SK-N-SH (cell line): ENCODE measurements around the gene HIF3A. TPM values are rescaled to one million over a fixed set of nuclear protein-coding genes. Genes with fewer than 3 reads are reported as not detected.
"Not testable (repeated sequence)": the region's sequence is repeated elsewhere in the genome, so short reads cannot be mapped to it uniquely, and the experiment has no call there.

Experiments used
- CTCF ChIA-PET: fragments of 300-600, 350-600 bp; formaldehyde crosslinking; extraction: SDS; loops from one replicate; lab custom pipeline; 2021; lab: Yijun Ruan, JAX
- POLR2A ChIA-PET: fragments of 350-600 bp; sonication (Branson Sonifier 250); formaldehyde crosslinking; extraction: SDS; loops from one replicate; lab custom pipeline; 2020; ENCODE audit warnings: antibody characterized with exemption, inconsistent platforms; lab: Yijun Ruan, JAX
- DNase-seq: peaks from one replicate; pipeline ENCODE4 v3.0.0; 2012
- H2AFZ ChIP-seq: fragments of 200-600 bp; sonication (generic); 2 replicates; pipeline ENCODE4 v1.8.1; 2016; ENCODE audit warnings: antibody characterized with exemption, mild to moderate bottlenecking, low read depth
- H3F3A ChIP-seq: fragments of 200-600 bp; sonication (generic); replicated peaks from 2 replicates; pipeline ENCODE3; 2016; ENCODE audit warnings: antibody characterized with exemption, mild to moderate bottlenecking; ENCODE audit not compliant: insufficient read depth
- H3K27ac ChIP-seq, 2 experiments: fragments of 200-500 bp in 1 of 2; fragments of 200-600 bp in 1 of 2; sonication (Bioruptor generic) in 1 of 2; sonication (generic), shearing (Covaris generic) in 1 of 2; 2 replicates each; pipeline versions ENCODE4 v1.5.1 to v1.6.1; 2014 to 2016; ENCODE audit warnings: low read depth in 2 of 2, inconsistent platforms in 1 of 2, low read length in 1 of 2, mild to moderate bottlenecking in 1 of 2, mixed read lengths in 1 of 2
- H3K27me3 ChIP-seq: fragments of 200-600 bp; sonication (generic), shearing (Covaris generic); 2 replicates; pipeline ENCODE4 v1.6.1; 2016; ENCODE audit warnings: mixed run types; ENCODE audit not compliant: insufficient read depth
- H3K36me3 ChIP-seq, 2 experiments: fragments of 200-500 bp in 1 of 2; fragments of 200-600 bp in 1 of 2; sonication (Bioruptor generic) in 1 of 2; sonication (generic) in 1 of 2; replicated peaks in 1 of 2; 2 replicates each; pipeline versions ENCODE3 to v1.5.1; 2014 to 2016; ENCODE audit warnings: low read length in 1 of 2, mild to moderate bottlenecking in 1 of 2; ENCODE audit not compliant: insufficient read depth in 2 of 2, control insufficient read depth in 1 of 2
- H3K4me1 ChIP-seq, 2 experiments: fragments of 200-500 bp in 1 of 2; fragments of 200-600 bp in 1 of 2; sonication (Bioruptor generic) in 1 of 2; sonication (generic), shearing (Covaris generic) in 1 of 2; 2 replicates each; pipeline versions ENCODE4 v1.5.1 to v1.6.1; 2014 to 2016; ENCODE audit warnings: low read depth in 1 of 2, low read length in 1 of 2, mixed run types in 1 of 2; ENCODE audit not compliant: insufficient read depth in 2 of 2, control insufficient read depth in 1 of 2
- H3K4me2 ChIP-seq: fragments of 200-600 bp; sonication (generic), shearing (Covaris generic); 2 replicates; pipeline ENCODE4 v1.6.1; 2017; ENCODE audit warnings: mixed run types
- H3K4me3 ChIP-seq, 2 experiments: fragments of 200-500 bp in 1 of 2; fragments of 200-600 bp in 1 of 2; sonication (Bioruptor generic) in 1 of 2; sonication (generic), shearing (Covaris generic) in 1 of 2; 2 replicates each; pipeline versions ENCODE4 v1.5.1 to v1.8.1; 2014 to 2016; ENCODE audit warnings: low read depth in 2 of 2, inconsistent platforms in 1 of 2, low read length in 1 of 2, mild to moderate bottlenecking in 1 of 2, mixed read lengths in 1 of 2, moderate library complexity in 1 of 2
- H3K79me2 ChIP-seq: fragments of 200-600 bp; sonication (generic); 2 replicates; pipeline ENCODE4 v1.8.1; 2017; ENCODE audit warnings: mild to moderate bottlenecking; ENCODE audit not compliant: insufficient read depth
- H3K9ac ChIP-seq: fragments of 200-600 bp; sonication (generic); 2 replicates; pipeline ENCODE4 v1.6.1; 2017; ENCODE audit warnings: mixed run types
- H3K9me2 ChIP-seq: fragments of 200-600 bp; sonication (generic); 2 replicates; pipeline ENCODE4 v1.6.1; 2017; ENCODE audit warnings: mixed run types
- H3K9me3 ChIP-seq: fragments of 200-600 bp; sonication (generic); 2 replicates; pipeline ENCODE4 v1.6.1; 2017; ENCODE audit warnings: mixed run types, mild to moderate bottlenecking, moderate library complexity
- H4K20me1 ChIP-seq: fragments of 200-600 bp; sonication (generic); 2 replicates; pipeline ENCODE4 v1.6.1; 2017; ENCODE audit warnings: mild to moderate bottlenecking, mixed run types; ENCODE audit not compliant: insufficient read depth
- EP300 ChIP-seq, 2 experiments: IDR thresholded peaks; 2 replicates each; pipeline versions ENCODE4 v1.4.0 to v1.6.1; 2012; ENCODE audit warnings: borderline replicate concordance in 1 of 2, low read depth in 1 of 2, low read length in 1 of 2
- FOSL2 ChIP-seq: IDR thresholded peaks from 2 replicates; pipeline ENCODE4 v1.4.0; 2012; ENCODE audit warnings: low read depth, mild to moderate bottlenecking, moderate library complexity, borderline replicate concordance
- FOXM1 ChIP-seq: IDR thresholded peaks from 2 replicates; pipeline ENCODE4 v1.4.0; 2012; ENCODE audit warnings: low read depth, mild to moderate bottlenecking
- JUND ChIP-seq: IDR thresholded peaks from 2 replicates; pipeline ENCODE4 v1.4.0; 2012
- MEF2A ChIP-seq: IDR thresholded peaks from 2 replicates; pipeline ENCODE4 v1.4.0; 2012; ENCODE audit warnings: low read depth, borderline replicate concordance
- MXI1 ChIP-seq: IDR thresholded peaks from 2 replicates; pipeline ENCODE4 v1.6.1; 2012; ENCODE audit warnings: mild to moderate bottlenecking, low read depth, low read length, improper control_type of control experiment
- NFIC ChIP-seq: IDR thresholded peaks from 2 replicates; pipeline ENCODE4 v1.4.0; 2012; ENCODE audit warnings: borderline replicate concordance
- NRF1 ChIP-seq: IDR thresholded peaks from 2 replicates; pipeline ENCODE4 v1.6.1; 2012; ENCODE audit warnings: low read depth, mild to moderate bottlenecking, low read length
- POLR2AphosphoS5 ChIP-seq: IDR thresholded peaks from 2 replicates; pipeline ENCODE4 v1.6.1; 2012; ENCODE audit warnings: low read depth, low read length
- RCOR1 ChIP-seq: fragments of 150-350 bp; IDR thresholded peaks from 2 replicates; pipeline ENCODE4 v1.6.1; 2017; ENCODE audit warnings: antibody characterized with exemption, low read length
- RXRA ChIP-seq: IDR thresholded peaks from 2 replicates; pipeline ENCODE4 v1.4.0; 2012; ENCODE audit warnings: low read depth, mild to moderate bottlenecking, borderline replicate concordance
- SIN3A ChIP-seq: IDR thresholded peaks from 2 replicates; pipeline ENCODE4 v1.6.1; 2012; ENCODE audit warnings: low read depth, mild to moderate bottlenecking, low read length, moderate library complexity, borderline replicate concordance
- TCF12 ChIP-seq: IDR thresholded peaks from 2 replicates; pipeline ENCODE4 v1.4.0; 2012
- TEAD4 ChIP-seq: IDR thresholded peaks from 2 replicates; pipeline ENCODE4 v1.4.0; 2012; ENCODE audit warnings: mild to moderate bottlenecking, borderline replicate concordance; ENCODE audit not compliant: insufficient read depth
- YY1 ChIP-seq: IDR thresholded peaks from 2 replicates; pipeline ENCODE4 v1.4.0; 2012; ENCODE audit warnings: low read depth, mild to moderate bottlenecking
- WGBS: methylation state at CpG from one replicate; pipeline ENCODE4 v1.1.6; 2017; ENCODE audit warnings: low lambda C conversion rate; 5-methylcytosine and 5-hydroxymethylcytosine counted together
- polyA plus RNA-seq, 3 experiments: library from polyadenylated mRNA; depleted of rRNA; stranded (reverse); fragments of >200 nt; gene quantifications; 2 replicates each; pipeline ENCODE4 v1.2.3, GENCODE V29; 2012
- TF ChIP-seq, protein P1 (sequence below): IDR thresholded peaks from 2 replicates; pipeline ENCODE4; 2012
- TF ChIP-seq, protein P2 (sequence below): fragments of 200-600 bp; sonication (generic); IDR thresholded peaks from 2 replicates; pipeline ENCODE4 v1.6.1; 2017; ENCODE audit warnings: antibody characterized with exemption, mild to moderate bottlenecking, moderate library complexity
- TF ChIP-seq, protein P3 (sequence below): IDR thresholded peaks from 2 replicates; pipeline ENCODE4 v1.4.0; 2012; ENCODE audit warnings: low read depth
- TF ChIP-seq, protein P4 (sequence below): IDR thresholded peaks from 2 replicates; pipeline ENCODE4 v1.6.1; 2012; ENCODE audit warnings: mild to moderate bottlenecking, low read depth, low read length, moderate library complexity

HIF3A gene
- polyA plus RNA-seq, 1 of the 3 experiments (the other 2 are of a cell fraction) = 0.92 TPM

DNA sequence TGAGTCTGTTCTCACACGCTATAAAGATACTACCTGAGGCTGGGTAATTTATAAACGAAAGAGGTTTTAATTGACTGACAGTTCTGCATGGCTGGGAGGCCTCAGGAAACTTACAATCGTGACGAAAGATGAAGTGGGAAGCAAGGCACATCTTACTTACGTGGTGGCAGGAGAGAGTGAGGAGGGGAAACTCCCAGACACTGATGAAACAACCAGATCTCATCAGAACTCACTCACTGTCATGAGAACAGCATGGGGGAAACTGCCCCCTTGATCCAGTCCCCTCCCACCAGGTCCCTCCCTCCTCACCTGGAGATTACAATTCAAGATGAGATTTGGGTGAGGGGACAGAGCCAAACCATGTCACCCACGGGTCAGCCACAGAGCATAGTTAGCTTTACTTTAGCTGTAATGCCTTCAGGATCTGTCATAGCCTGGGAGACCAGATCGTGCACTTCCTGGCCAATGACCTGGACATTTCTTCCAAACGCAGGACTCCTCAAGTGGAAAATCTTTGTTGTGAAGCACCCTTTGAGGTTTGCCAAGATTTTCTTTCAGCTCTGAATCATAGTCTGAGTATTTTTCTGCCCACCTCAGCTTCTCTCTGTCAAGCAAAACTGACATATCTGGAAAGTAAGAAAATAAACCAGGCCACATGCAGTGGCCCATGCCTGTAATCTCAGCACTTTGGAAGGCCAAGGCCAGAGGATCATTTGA lies 25.2 kb upstream of the HIF3A start:
- no peak for DNase-seq
- H3K27ac ChIP-seq = peak overlapping the region in 1 of 2 experiments; percentile 81; a peak in 2 of 4 replicates
- H3K4me2 ChIP-seq = peak overlapping the region; percentile 59; the same call in 1 of the 2 replicates
- peaks cover 0 to 4% of the 10 kb centered on the region in 2 experiments; a peak in 1 of 4 replicates for H3K4me1 ChIP-seq
- no peaks in the 10 kb centered on the region for H4K20me1 ChIP-seq
- no peak overlapping the region for H3K4me3 ChIP-seq
- CTCF ChIA-PET = interaction anchor here (0.6 to 8.9 kb wide), 4 partner anchors 10 to 934 kb away, joined by 3 to 78 read pairs (median 8); no protein-coding TSS in a partner anchor
- no peaks in the 10 kb centered on the region for H3K9me3 ChIP-seq
- no peaks in the 10 kb centered on the region for H3K9me2 ChIP-seq
- TF ChIP-seq YY1 = no peak
- peak; percentile 85 for TF ChIP-seq JUND
- TF ChIP-seq FOXM1 = no peak
- peak; percentile 48; the same call in 1 of the 2 replicates for TF ChIP-seq POLR2AphosphoS5
- peak; percentile 95 for TF ChIP-seq TCF12
- TF ChIP-seq, protein P1, sequence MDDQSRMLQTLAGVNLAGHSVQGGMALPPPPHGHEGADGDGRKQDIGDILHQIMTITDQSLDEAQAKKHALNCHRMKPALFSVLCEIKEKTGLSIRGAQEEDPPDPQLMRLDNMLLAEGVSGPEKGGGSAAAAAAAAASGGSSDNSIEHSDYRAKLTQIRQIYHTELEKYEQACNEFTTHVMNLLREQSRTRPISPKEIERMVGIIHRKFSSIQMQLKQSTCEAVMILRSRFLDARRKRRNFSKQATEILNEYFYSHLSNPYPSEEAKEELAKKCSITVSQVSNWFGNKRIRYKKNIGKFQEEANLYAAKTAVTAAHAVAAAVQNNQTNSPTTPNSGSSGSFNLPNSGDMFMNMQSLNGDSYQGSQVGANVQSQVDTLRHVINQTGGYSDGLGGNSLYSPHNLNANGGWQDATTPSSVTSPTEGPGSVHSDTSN = peak; percentile 90
- TF ChIP-seq FOSL2 = peak; percentile 82
- TF ChIP-seq RXRA = peak; percentile 90
- no peak for TF ChIP-seq NRF1
- peak; percentile 78 for TF ChIP-seq TEAD4
- no peak for TF ChIP-seq MXI1
- TF ChIP-seq, protein P2, sequence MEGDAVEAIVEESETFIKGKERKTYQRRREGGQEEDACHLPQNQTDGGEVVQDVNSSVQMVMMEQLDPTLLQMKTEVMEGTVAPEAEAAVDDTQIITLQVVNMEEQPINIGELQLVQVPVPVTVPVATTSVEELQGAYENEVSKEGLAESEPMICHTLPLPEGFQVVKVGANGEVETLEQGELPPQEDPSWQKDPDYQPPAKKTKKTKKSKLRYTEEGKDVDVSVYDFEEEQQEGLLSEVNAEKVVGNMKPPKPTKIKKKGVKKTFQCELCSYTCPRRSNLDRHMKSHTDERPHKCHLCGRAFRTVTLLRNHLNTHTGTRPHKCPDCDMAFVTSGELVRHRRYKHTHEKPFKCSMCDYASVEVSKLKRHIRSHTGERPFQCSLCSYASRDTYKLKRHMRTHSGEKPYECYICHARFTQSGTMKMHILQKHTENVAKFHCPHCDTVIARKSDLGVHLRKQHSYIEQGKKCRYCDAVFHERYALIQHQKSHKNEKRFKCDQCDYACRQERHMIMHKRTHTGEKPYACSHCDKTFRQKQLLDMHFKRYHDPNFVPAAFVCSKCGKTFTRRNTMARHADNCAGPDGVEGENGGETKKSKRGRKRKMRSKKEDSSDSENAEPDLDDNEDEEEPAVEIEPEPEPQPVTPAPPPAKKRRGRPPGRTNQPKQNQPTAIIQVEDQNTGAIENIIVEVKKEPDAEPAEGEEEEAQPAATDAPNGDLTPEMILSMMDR = no peak
- peak; percentile 32; the same call in 1 of the 2 replicates for TF ChIP-seq MEF2A
- TF ChIP-seq, protein P3, sequence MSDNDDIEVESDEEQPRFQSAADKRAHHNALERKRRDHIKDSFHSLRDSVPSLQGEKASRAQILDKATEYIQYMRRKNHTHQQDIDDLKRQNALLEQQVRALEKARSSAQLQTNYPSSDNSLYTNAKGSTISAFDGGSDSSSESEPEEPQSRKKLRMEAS = peak; percentile 74; the same call in 1 of the 2 replicates
- TF ChIP-seq, protein P4, sequence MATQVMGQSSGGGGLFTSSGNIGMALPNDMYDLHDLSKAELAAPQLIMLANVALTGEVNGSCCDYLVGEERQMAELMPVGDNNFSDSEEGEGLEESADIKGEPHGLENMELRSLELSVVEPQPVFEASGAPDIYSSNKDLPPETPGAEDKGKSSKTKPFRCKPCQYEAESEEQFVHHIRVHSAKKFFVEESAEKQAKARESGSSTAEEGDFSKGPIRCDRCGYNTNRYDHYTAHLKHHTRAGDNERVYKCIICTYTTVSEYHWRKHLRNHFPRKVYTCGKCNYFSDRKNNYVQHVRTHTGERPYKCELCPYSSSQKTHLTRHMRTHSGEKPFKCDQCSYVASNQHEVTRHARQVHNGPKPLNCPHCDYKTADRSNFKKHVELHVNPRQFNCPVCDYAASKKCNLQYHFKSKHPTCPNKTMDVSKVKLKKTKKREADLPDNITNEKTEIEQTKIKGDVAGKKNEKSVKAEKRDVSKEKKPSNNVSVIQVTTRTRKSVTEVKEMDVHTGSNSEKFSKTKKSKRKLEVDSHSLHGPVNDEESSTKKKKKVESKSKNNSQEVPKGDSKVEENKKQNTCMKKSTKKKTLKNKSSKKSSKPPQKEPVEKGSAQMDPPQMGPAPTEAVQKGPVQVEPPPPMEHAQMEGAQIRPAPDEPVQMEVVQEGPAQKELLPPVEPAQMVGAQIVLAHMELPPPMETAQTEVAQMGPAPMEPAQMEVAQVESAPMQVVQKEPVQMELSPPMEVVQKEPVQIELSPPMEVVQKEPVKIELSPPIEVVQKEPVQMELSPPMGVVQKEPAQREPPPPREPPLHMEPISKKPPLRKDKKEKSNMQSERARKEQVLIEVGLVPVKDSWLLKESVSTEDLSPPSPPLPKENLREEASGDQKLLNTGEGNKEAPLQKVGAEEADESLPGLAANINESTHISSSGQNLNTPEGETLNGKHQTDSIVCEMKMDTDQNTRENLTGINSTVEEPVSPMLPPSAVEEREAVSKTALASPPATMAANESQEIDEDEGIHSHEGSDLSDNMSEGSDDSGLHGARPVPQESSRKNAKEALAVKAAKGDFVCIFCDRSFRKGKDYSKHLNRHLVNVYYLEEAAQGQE = no peak
- TF ChIP-seq EP300 (IDR thresholded peaks at IDR 0.05; ENCODE audit: borderline replicate concordance in 1 of 2, low read depth in 1 of 2, low read length in 1 of 2) = peak in 1 of 2 experiments; percentile 88; a peak in 2 of 4 replicates
- peak; percentile 91 for TF ChIP-seq NFIC
- TF ChIP-seq RCOR1 = no peak
- TF ChIP-seq SIN3A = peak; percentile 52; the same call in 1 of the 2 replicates
- TF ChIP-seq, all 33 proteins: peak for 12
- POLR2A ChIA-PET = no interaction called here
- WGBS = 37% methylated on average over 8 of the region's 8 CpGs
- Histone ChIP-seq H2AFZ (no peak overlapping the region), H3F3A (peaks cover 27% of the 10 kb centered on the region), H3K36me3 (no peaks in the 10 kb centered on the region), H3K79me2 (no peaks in the 10 kb centered on the region), H3K27me3 (no peaks in the 10 kb centered on the region; the same call in 1 of the 2 replicates), H3K9ac (peak overlapping the region; percentile 51; the same call in 1 of the 2 replicates)

DNA sequence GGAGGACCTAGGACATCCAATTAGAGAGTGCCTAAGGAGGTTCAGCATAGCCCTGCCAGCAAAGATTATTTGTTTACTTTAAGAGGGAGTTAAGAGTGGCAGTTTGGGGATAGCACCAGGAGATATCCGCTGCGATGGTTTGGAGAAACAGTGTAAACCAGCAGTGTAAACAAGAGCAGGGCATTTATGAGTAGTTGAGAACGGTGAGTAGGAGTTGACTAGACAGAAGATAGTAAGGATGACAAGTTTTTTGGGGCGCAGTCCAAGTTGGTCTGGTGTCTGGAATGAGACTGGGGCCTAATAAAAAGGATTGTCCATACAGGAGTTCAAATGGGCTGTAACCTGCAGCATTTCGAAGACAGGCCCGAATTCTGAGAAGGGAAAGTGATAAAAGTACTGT lies 22.9 kb upstream of the HIF3A start:
- H3K4me2 ChIP-seq, CTCF ChIA-PET: not testable (repeated sequence)

More for the DNA sequence above, 22.9 kb upstream of the HIF3A start:
- H3K27me3 ChIP-seq, H3K4me3 ChIP-seq, H3K9me3 ChIP-seq, H3K36me3 ChIP-seq, H3K79me2 ChIP-seq, DNase-seq, H4K20me1 ChIP-seq, H3K4me1 ChIP-seq, POLR2A ChIA-PET, H2AFZ ChIP-seq, H3K27ac ChIP-seq, H3K9ac ChIP-seq, H3K9me2 ChIP-seq: not testable (repeated sequence)
- WGBS = 81% methylated on average over 6 of the region's 6 CpGs
- peaks cover 21% of the 10 kb centered on the region for H3F3A ChIP-seq
